Measurements from ENCODE around the gene MRPL45. TPM values are rescaled to one million over a fixed set of nuclear protein-coding genes. Genes with fewer than 3 reads are reported as not detected.
"Not testable (repeated sequence)": the region's sequence is repeated elsewhere in the genome, so short reads cannot be mapped to it uniquely, and the experiment has no call there.

MRPL45 gene
- total and polyA plus RNA-seq, 4 donors = 14.4 to 38.9 (median 27.2) TPM

GRCh38 chr17:38269552-38269951 lies 27.4 kb upstream of the MRPL45 start:
- ATAC-seq (ENCODE audit: low FRiP score); intact Hi-C loops (cut with DNase I); H3K4me1 ChIP-seq (ENCODE audit: control insufficient read depth in 1 of 2, insufficient read depth in 2 of 2, low read length in 2 of 2); H3K9me3 ChIP-seq (ENCODE audit: control insufficient read depth, low read length); H3K4me3 ChIP-seq (ENCODE audit: low read length in 2 of 2); DNase-seq; H3K27me3 ChIP-seq (ENCODE audit: control insufficient read depth in 1 of 2, insufficient read depth in 2 of 2, low read length in 1 of 2); H3K27ac ChIP-seq (ENCODE audit: low read depth in 1 of 2, low read length in 2 of 2); H3K36me3 ChIP-seq (ENCODE audit: control insufficient read depth in 1 of 2, insufficient read depth in 2 of 2, low read length in 1 of 2): not testable (repeated sequence)

- DNase-seq; H3K4me1 ChIP-seq (ENCODE audit: control insufficient read depth in 1 of 2, insufficient read depth in 2 of 2, low read length in 2 of 2); H3K27ac ChIP-seq (ENCODE audit: low read depth in 1 of 2, low read length in 2 of 2); ATAC-seq (ENCODE audit: low FRiP score); intact Hi-C loops (cut with DNase I); H3K27me3 ChIP-seq (ENCODE audit: control insufficient read depth in 1 of 2, insufficient read depth in 2 of 2, low read length in 1 of 2); H3K36me3 ChIP-seq (ENCODE audit: control insufficient read depth in 1 of 2, insufficient read depth in 2 of 2, low read length in 1 of 2); H3K9me3 ChIP-seq (ENCODE audit: control insufficient read depth, low read length); H3K4me3 ChIP-seq (ENCODE audit: low read length in 2 of 2): not testable (repeated sequence)
Observed at GRCh38 chr17:38285994-38286393, 11.0 kb upstream of the MRPL45 start.

- H3K4me3 ChIP-seq (ENCODE audit: low read length in 2 of 2); H3K27ac ChIP-seq (ENCODE audit: low read depth in 1 of 2, low read length in 2 of 2): not testable (repeated sequence)
Observed at GRCh38 chr17:38286501-38287091, 10.4 kb upstream of the MRPL45 start.

GRCh38 chr17:38288217-38288827 lies 8.6 kb upstream of the MRPL45 start:
- H3K36me3 ChIP-seq (ENCODE audit: control insufficient read depth in 1 of 2, insufficient read depth in 2 of 2, low read length in 1 of 2); H3K27ac ChIP-seq (ENCODE audit: low read depth in 1 of 2, low read length in 2 of 2); H3K4me3 ChIP-seq (ENCODE audit: low read length in 2 of 2); ATAC-seq (ENCODE audit: low FRiP score); H3K9me3 ChIP-seq (ENCODE audit: control insufficient read depth, low read length); DNase-seq; intact Hi-C loops (cut with DNase I); H3K4me1 ChIP-seq (ENCODE audit: control insufficient read depth in 1 of 2, insufficient read depth in 2 of 2, low read length in 2 of 2); H3K27me3 ChIP-seq (ENCODE audit: control insufficient read depth in 1 of 2, insufficient read depth in 2 of 2, low read length in 1 of 2): not testable (repeated sequence)
- 63 to 68% methylated on average over 10 to 12 of the region's 12 CpGs for WGBS, 2 donors

More at GRCh38 chr17:38286501-38287091, 10.4 kb upstream of the MRPL45 start:
- H3K36me3 ChIP-seq (ENCODE audit: control insufficient read depth in 1 of 2, insufficient read depth in 2 of 2, low read length in 1 of 2); H3K4me1 ChIP-seq (ENCODE audit: control insufficient read depth in 1 of 2, insufficient read depth in 2 of 2, low read length in 2 of 2); H3K27me3 ChIP-seq (ENCODE audit: control insufficient read depth in 1 of 2, insufficient read depth in 2 of 2, low read length in 1 of 2); intact Hi-C loops (cut with DNase I); H3K9me3 ChIP-seq (ENCODE audit: control insufficient read depth, low read length): not testable (repeated sequence)
- ATAC-seq (ENCODE audit: low FRiP score) (peak; percentile 78), DNase-seq (peak in 1 of 2 donors; percentile 69)
- WGBS, 2 donors = 29 to 35% methylated on average over 8 of the region's 11 CpGs

GRCh38 chr17:38289760-38290159 lies 7.2 kb upstream of the MRPL45 start:
- DNase-seq; H3K9me3 ChIP-seq (ENCODE audit: control insufficient read depth, low read length); H3K27ac ChIP-seq (ENCODE audit: low read depth in 1 of 2, low read length in 2 of 2); H3K4me3 ChIP-seq (ENCODE audit: low read length in 2 of 2); H3K4me1 ChIP-seq (ENCODE audit: control insufficient read depth in 1 of 2, insufficient read depth in 2 of 2, low read length in 2 of 2); intact Hi-C loops (cut with DNase I); ATAC-seq (ENCODE audit: low FRiP score); H3K36me3 ChIP-seq (ENCODE audit: control insufficient read depth in 1 of 2, insufficient read depth in 2 of 2, low read length in 1 of 2); H3K27me3 ChIP-seq (ENCODE audit: control insufficient read depth in 1 of 2, insufficient read depth in 2 of 2, low read length in 1 of 2): not testable (repeated sequence)
- WGBS, 2 donors = 87 to 100% methylated on average over 1 of the region's 1 CpG

GRCh38 chr17:38295602-38296365 lies 1.2 kb upstream of the MRPL45 start:
- H3K27ac ChIP-seq (ENCODE audit: low read depth in 1 of 2, low read length in 2 of 2); H3K36me3 ChIP-seq (ENCODE audit: control insufficient read depth in 1 of 2, insufficient read depth in 2 of 2, low read length in 1 of 2); intact Hi-C loops (cut with DNase I); H3K9me3 ChIP-seq (ENCODE audit: control insufficient read depth, low read length); H3K4me1 ChIP-seq (ENCODE audit: control insufficient read depth in 1 of 2, insufficient read depth in 2 of 2, low read length in 2 of 2); H3K4me3 ChIP-seq (ENCODE audit: low read length in 2 of 2); H3K27me3 ChIP-seq (ENCODE audit: control insufficient read depth in 1 of 2, insufficient read depth in 2 of 2, low read length in 1 of 2); ATAC-seq (ENCODE audit: low FRiP score); DNase-seq: not testable (repeated sequence)
- 39 to 54% methylated on average over 20 to 21 of the region's 21 CpGs for WGBS, 2 donors

GRCh38 chr17:38315497-38315896 lies 18.5 kb downstream of the MRPL45 start:
- no peak overlapping the region for H3K4me3 ChIP-seq (ENCODE audit: low read length in 2 of 2)
- no peak for DNase-seq
- 67 to 77% methylated on average over 3 of the region's 3 CpGs for WGBS, 2 donors
- H3K27ac ChIP-seq (ENCODE audit: low read depth in 1 of 2, low read length in 2 of 2) = no peak overlapping the region
- H3K4me1 ChIP-seq (ENCODE audit: control insufficient read depth in 1 of 2, insufficient read depth in 2 of 2, low read length in 2 of 2) = no peaks in the 10 kb centered on the region
- H3K9me3 ChIP-seq (ENCODE audit: control insufficient read depth, low read length) = no peaks in the 10 kb centered on the region
- ATAC-seq (ENCODE audit: low FRiP score) = no peak
- peaks cover 0 to 2% of the 10 kb centered on the region in 2 donors for H3K36me3 ChIP-seq (ENCODE audit: control insufficient read depth in 1 of 2, insufficient read depth in 2 of 2, low read length in 1 of 2)
- intact Hi-C loops (cut with DNase I) = no loop called here
- no peaks in the 10 kb centered on the region for H3K27me3 ChIP-seq (ENCODE audit: control insufficient read depth in 1 of 2, insufficient read depth in 2 of 2, low read length in 1 of 2)

GRCh38 chr17:38317081-38317480 lies 20.1 kb downstream of the MRPL45 start:
- DNase-seq (no peak), ATAC-seq (ENCODE audit: low FRiP score) (no peak)
- no peaks in the 10 kb centered on the region for H3K9me3 ChIP-seq (ENCODE audit: control insufficient read depth, low read length)
- H3K27ac ChIP-seq (ENCODE audit: low read depth in 1 of 2, low read length in 2 of 2) = no peak overlapping the region
- intact Hi-C loops (cut with DNase I) = no loop called here
- H3K36me3 ChIP-seq (ENCODE audit: control insufficient read depth in 1 of 2, insufficient read depth in 2 of 2, low read length in 1 of 2) = no peaks in the 10 kb centered on the region
- H3K4me3 ChIP-seq (ENCODE audit: low read length in 2 of 2) = no peak overlapping the region
- no peaks in the 10 kb centered on the region for H3K4me1 ChIP-seq (ENCODE audit: control insufficient read depth in 1 of 2, insufficient read depth in 2 of 2, low read length in 2 of 2)
- WGBS, 2 donors = 82 to 84% methylated on average over 3 of the region's 3 CpGs
- H3K27me3 ChIP-seq (ENCODE audit: control insufficient read depth in 1 of 2, insufficient read depth in 2 of 2, low read length in 1 of 2) = no peaks in the 10 kb centered on the region

- Histone ChIP-seq H3K4me3 (ENCODE audit: low read length in 2 of 2) (no peak overlapping the region), H3K9me3 (ENCODE audit: control insufficient read depth, low read length) (no peaks in the 10 kb centered on the region), H3K36me3 (ENCODE audit: control insufficient read depth in 1 of 2, insufficient read depth in 2 of 2, low read length in 1 of 2) (peaks cover 2 to 3% of the 10 kb centered on the region in 2 donors), H3K27me3 (ENCODE audit: control insufficient read depth in 1 of 2, insufficient read depth in 2 of 2, low read length in 1 of 2) (no peaks in the 10 kb centered on the region), H3K27ac (ENCODE audit: low read depth in 1 of 2, low read length in 2 of 2) (no peak overlapping the region), H3K4me1 (ENCODE audit: control insufficient read depth in 1 of 2, insufficient read depth in 2 of 2, low read length in 2 of 2) (no peaks in the 10 kb centered on the region)
- no peak for ATAC-seq (ENCODE audit: low FRiP score)
- 87 to 88% methylated on average over 10 of the region's 10 CpGs for WGBS, 2 donors
- intact Hi-C loops (cut with DNase I) = no loop called here
- no peak for DNase-seq
Observed at GRCh38 chr17:38320482-38320881, 23.5 kb downstream of the MRPL45 start.
